Measurements from ENCODE around the gene ZSCAN20. TPM values are rescaled to one million over a fixed set of nuclear protein-coding genes. Genes with fewer than 3 reads are reported as not detected.

Gene ZSCAN20
- total RNA-seq, 4 donors from 2014 or later = 5.1 to 8.2 (median 7.0) TPM

DNA sequence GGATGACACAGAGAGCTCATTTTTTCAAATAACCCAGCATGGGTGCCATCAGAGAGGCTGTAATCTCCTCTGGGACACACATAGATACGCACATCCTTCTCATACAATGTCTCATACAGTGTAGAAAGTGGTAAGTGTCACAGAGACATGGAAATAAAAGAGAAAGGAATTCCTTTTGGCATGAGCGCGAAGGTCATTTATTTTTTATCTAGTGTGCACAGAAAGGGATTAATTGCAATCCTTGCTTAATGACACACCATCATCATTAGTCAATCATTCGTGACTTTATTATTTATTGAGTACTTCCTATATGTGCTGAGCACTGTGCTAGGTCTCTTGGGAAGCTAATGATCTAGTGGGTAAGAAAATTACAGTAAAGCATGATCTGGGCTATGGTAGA is 5.0 kb downstream of the ZSCAN20 start:
- Histone ChIP-seq H3K36me3 (peaks cover 0 to 10% of the 10 kb centered on the region in 2 donors), H3K4me3 (replicated peaks in 1 of 3) (no peak overlapping the region), H3K27me3 (no peaks in the 10 kb centered on the region), H3K9me3 (no peaks in the 10 kb centered on the region), H3K4me1 (peaks cover 6 to 8% of the 10 kb centered on the region in 2 donors), H3K27ac (no peak overlapping the region)
- intact Hi-C loops (cut with DNase I) = no loop called here
- no peak for DNase-seq
- TF ChIP-seq POLR2A (IDR thresholded peaks at IDR 0.05) = no peak
- no peak for TF ChIP-seq CTCF (IDR thresholded peaks at IDR 0.05)
- 73 to 77% methylated on average over 4 of the region's 4 CpGs for WGBS, 2 donors

DNA sequence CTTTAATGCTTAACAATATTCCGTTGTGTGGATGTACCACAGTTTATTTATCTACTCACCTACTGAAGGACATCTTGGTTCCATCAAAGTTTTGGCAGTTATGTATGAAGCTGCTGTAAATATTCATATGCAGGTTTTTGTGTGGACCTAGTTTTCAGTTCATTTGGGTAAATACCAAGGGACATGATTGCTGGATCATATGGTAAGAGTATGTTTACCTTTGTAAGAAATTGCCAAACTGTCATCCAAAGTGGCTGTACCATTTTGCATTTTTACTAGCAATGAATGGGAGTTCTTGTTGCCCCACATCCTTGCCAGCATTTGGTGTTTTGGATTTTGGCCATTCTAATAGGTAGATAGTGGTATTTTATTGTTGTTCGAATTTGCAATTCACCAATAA is 10.0 kb downstream of the ZSCAN20 start:
- no peaks in the 10 kb centered on the region for H3K4me1 ChIP-seq
- peaks cover 0 to 10% of the 10 kb centered on the region in 2 donors for H3K36me3 ChIP-seq
- intact Hi-C loops (cut with DNase I) = no loop called here

DNA sequence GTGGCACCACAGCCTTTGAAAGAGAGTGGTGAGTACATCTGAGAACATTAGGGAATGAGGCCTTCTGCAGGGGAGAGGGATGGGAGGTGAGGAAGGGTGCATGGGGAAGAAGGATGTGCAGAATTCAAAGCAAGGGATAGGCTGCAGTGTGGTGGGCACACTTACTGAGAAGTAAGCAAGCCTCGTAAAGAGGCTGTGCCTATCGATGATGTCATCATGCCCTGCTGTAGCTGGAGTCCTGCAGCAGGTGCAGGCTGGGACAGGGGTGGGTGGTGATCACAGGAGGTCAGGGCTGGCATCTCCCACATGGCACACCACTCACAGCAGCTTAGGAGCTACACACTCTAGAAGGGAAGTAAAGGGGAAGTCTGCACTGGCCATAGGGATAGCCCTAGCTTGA is 16.2 kb downstream of the ZSCAN20 start:
- no peak overlapping the region for H3K4me3 ChIP-seq (replicated peaks in 1 of 3)
- intact Hi-C loops (cut with DNase I) = no loop called here
- H3K27ac ChIP-seq = no peak overlapping the region
- 92 to 100% methylated on average over 2 of the region's 2 CpGs for WGBS, 2 donors
- DNase-seq = no peak
- no peaks in the 10 kb centered on the region for H3K27me3 ChIP-seq
- peaks cover 28 to 42% of the 10 kb centered on the region in 2 donors for H3K36me3 ChIP-seq
- H3K9me3 ChIP-seq = no peaks in the 10 kb centered on the region
- H3K4me1 ChIP-seq = no peaks in the 10 kb centered on the region
- TF ChIP-seq CTCF (IDR thresholded peaks at IDR 0.05) (no peak), POLR2A (IDR thresholded peaks at IDR 0.05) (no peak)

More for the DNA sequence above, 10.0 kb downstream of the ZSCAN20 start:
- no peak for DNase-seq
- Histone ChIP-seq H3K4me3 (replicated peaks in 1 of 3) (no peak overlapping the region), H3K27ac (no peak overlapping the region), H3K27me3 (no peaks in the 10 kb centered on the region), H3K9me3 (no peaks in the 10 kb centered on the region)
- TF ChIP-seq CTCF (IDR thresholded peaks at IDR 0.05) = no peak
- TF ChIP-seq POLR2A (IDR thresholded peaks at IDR 0.05) = no peak
- WGBS, 2 donors = 95 to 97% methylated on average over 2 of the region's 2 CpGs

- TF ChIP-seq CTCF (IDR thresholded peaks at IDR 0.05) (no peak), POLR2A (IDR thresholded peaks at IDR 0.05) (no peak)
- WGBS, 2 donors = 95 to 98% methylated on average over 9 of the region's 9 CpGs
- DNase-seq = no peak
- H3K4me3 ChIP-seq (replicated peaks in 1 of 3) = no peak overlapping the region
- no peak overlapping the region for H3K27ac ChIP-seq
- intact Hi-C loops (cut with DNase I) = no loop called here
- H3K27me3 ChIP-seq = no peaks in the 10 kb centered on the region
- no peaks in the 10 kb centered on the region for H3K9me3 ChIP-seq
- peaks cover 28 to 41% of the 10 kb centered on the region in 2 donors for H3K36me3 ChIP-seq
- H3K4me1 ChIP-seq = no peaks in the 10 kb centered on the region
Observed at GRCh38 chr1:33494929-33495328, 22.5 kb downstream of the ZSCAN20 start.

- Histone ChIP-seq H3K27me3 (no peaks in the 10 kb centered on the region), H3K27ac (no peak overlapping the region), H3K4me3 (replicated peaks in 1 of 3) (no peak overlapping the region), H3K4me1 (no peaks in the 10 kb centered on the region), H3K9me3 (no peaks in the 10 kb centered on the region), H3K36me3 (peaks cover 17 to 25% of the 10 kb centered on the region in 2 donors)
- WGBS, 2 donors = 92 to 100% methylated on average over 1 of the region's 1 CpG
- TF ChIP-seq POLR2A (IDR thresholded peaks at IDR 0.05) (no peak), CTCF (IDR thresholded peaks at IDR 0.05) (no peak)
- intact Hi-C loops (cut with DNase I) = no loop called here
- no peak for DNase-seq
Observed at GRCh38 chr1:33497410-33497809, 25.0 kb downstream of the ZSCAN20 start.
